Measurements from ENCODE around the gene COL13A1. TPM values are rescaled to one million over a fixed set of nuclear protein-coding genes. Genes with fewer than 3 reads are reported as not detected.

COL13A1 gene
- total RNA-seq, 1 donor from 2014 or later, result 2.5 TPM

- H3K27ac ChIP-seq (replicated peaks), result no peak overlapping the region
- intact Hi-C loops (cut with micrococcal nuclease), result no loop called here
- peaks cover 60% of the 10 kb centered on the region for H3K27me3 ChIP-seq (ENCODE audit: low read depth)
- no peaks in the 10 kb centered on the region for H3K4me1 ChIP-seq
- no peak for DNase-seq
- no peaks in the 10 kb centered on the region for H3K36me3 ChIP-seq
- TF ChIP-seq, protein P1, sequence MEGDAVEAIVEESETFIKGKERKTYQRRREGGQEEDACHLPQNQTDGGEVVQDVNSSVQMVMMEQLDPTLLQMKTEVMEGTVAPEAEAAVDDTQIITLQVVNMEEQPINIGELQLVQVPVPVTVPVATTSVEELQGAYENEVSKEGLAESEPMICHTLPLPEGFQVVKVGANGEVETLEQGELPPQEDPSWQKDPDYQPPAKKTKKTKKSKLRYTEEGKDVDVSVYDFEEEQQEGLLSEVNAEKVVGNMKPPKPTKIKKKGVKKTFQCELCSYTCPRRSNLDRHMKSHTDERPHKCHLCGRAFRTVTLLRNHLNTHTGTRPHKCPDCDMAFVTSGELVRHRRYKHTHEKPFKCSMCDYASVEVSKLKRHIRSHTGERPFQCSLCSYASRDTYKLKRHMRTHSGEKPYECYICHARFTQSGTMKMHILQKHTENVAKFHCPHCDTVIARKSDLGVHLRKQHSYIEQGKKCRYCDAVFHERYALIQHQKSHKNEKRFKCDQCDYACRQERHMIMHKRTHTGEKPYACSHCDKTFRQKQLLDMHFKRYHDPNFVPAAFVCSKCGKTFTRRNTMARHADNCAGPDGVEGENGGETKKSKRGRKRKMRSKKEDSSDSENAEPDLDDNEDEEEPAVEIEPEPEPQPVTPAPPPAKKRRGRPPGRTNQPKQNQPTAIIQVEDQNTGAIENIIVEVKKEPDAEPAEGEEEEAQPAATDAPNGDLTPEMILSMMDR (IDR thresholded peaks at IDR 0.05; ENCODE audit: borderline replicate concordance), result no peak
- no peak overlapping the region for H3K4me3 ChIP-seq
- peaks cover 58% of the 10 kb centered on the region for H3K9me3 ChIP-seq (replicated peaks)
These were observed 179.0 kb downstream of the COL13A1 start for GRCh38 chr10:69980672-69981071.

- no peak overlapping the region for H3K4me3 ChIP-seq
These were observed 186.4 kb downstream of the COL13A1 start for GRCh38 chr10:69988094-69988493.

GRCh38 chr10:69991151-69991550 lies 189.4 kb downstream of the COL13A1 start:
- DNase-seq, result no peak
- H3K4me3 ChIP-seq, result no peak overlapping the region
- H3K27me3 ChIP-seq (ENCODE audit: low read depth), result peaks cover 8% of the 10 kb centered on the region
- H3K9me3 ChIP-seq (replicated peaks), result no peaks in the 10 kb centered on the region
- intact Hi-C loops (cut with micrococcal nuclease), result no loop called here
- H3K36me3 ChIP-seq, result no peaks in the 10 kb centered on the region
- H3K4me1 ChIP-seq, result no peaks in the 10 kb centered on the region
- TF ChIP-seq, protein P1 (IDR thresholded peaks at IDR 0.05; ENCODE audit: borderline replicate concordance), result no peak
- no peak overlapping the region for H3K27ac ChIP-seq (replicated peaks)

More at GRCh38 chr10:69988094-69988493, 186.4 kb downstream of the COL13A1 start:
- no peak overlapping the region for H3K27ac ChIP-seq (replicated peaks)
- no peak for DNase-seq
- H3K27me3 ChIP-seq (ENCODE audit: low read depth), result peaks cover 26% of the 10 kb centered on the region
- H3K9me3 ChIP-seq (replicated peaks), result no peaks in the 10 kb centered on the region
- H3K4me1 ChIP-seq, result no peaks in the 10 kb centered on the region
- H3K36me3 ChIP-seq, result no peaks in the 10 kb centered on the region
- intact Hi-C loops (cut with micrococcal nuclease), result no loop called here
- TF ChIP-seq, protein P1 (IDR thresholded peaks at IDR 0.05; ENCODE audit: borderline replicate concordance), result no peak

DNA sequence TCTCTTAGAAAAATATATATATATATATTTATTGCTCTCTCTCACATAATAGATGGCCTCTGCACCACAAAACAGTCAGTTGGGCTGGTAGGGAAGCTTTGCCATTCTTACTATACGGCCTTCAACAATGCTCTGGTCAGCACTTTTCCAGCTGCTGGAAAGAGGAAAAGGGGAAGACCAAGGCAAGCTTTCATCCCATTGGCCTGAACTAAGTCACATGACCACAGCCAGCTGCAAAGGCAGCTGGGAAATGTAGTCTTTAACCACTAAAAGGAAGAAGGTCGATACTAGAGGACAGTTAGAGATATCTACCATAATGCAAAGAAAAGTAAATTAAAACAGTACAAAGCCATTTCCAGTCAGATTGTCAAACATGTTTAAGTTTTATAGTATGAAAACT lies 192.6 kb downstream of the COL13A1 start:
- Histone ChIP-seq H3K9me3 (replicated peaks) (no peaks in the 10 kb centered on the region), H3K27me3 (ENCODE audit: low read depth) (no peaks in the 10 kb centered on the region), H3K27ac (replicated peaks) (no peak overlapping the region), H3K4me1 (no peaks in the 10 kb centered on the region), H3K4me3 (no peak overlapping the region), H3K36me3 (no peaks in the 10 kb centered on the region)
- DNase-seq, result peak; percentile 14
- TF ChIP-seq, protein P1 (IDR thresholded peaks at IDR 0.05; ENCODE audit: borderline replicate concordance), result no peak
- intact Hi-C loops (cut with micrococcal nuclease), result no loop called here

- TF ChIP-seq, protein P1 (IDR thresholded peaks at IDR 0.05; ENCODE audit: borderline replicate concordance), result no peak
- Histone ChIP-seq H3K36me3 (no peaks in the 10 kb centered on the region), H3K4me1 (no peaks in the 10 kb centered on the region), H3K4me3 (no peak overlapping the region), H3K9me3 (replicated peaks) (no peaks in the 10 kb centered on the region), H3K27ac (replicated peaks) (no peak overlapping the region), H3K27me3 (ENCODE audit: low read depth) (peaks cover under 1% of the 10 kb centered on the region)
- DNase-seq, result no peak
- intact Hi-C loops (cut with micrococcal nuclease), result no loop called here
These were observed 194.9 kb downstream of the COL13A1 start for GRCh38 chr10:69996611-69997010.
